HAP-1 (cell line): ENCODE data around the gene TH.

Experiments
- DNase-seq, 2 experiments: peaks; one replicate each; pipeline ENCODE4 v3.0.0-alpha.2; 2016 to 2020; ENCODE audit warnings: low spot score in 2 of 2
- H3K27me3 ChIP-seq: fragments of 250-450 bp; sonication (Bioruptor Pico); 2 replicates; pipeline ENCODE4 v1.5.1; 2020; ENCODE audit warnings: low read depth, mild to moderate bottlenecking, moderate library complexity
- H3K36me3 ChIP-seq: fragments of 250-450 bp; sonication (Bioruptor Pico); replicated peaks from 2 replicates; pipeline ENCODE4 v1.5.1; 2020; ENCODE audit warnings: mild to moderate bottlenecking
- H3K4me1 ChIP-seq: fragments of 250-450 bp; sonication (Bioruptor Pico); 2 replicates; pipeline ENCODE4 v1.5.1; 2020; ENCODE audit warnings: mild to moderate bottlenecking
- H3K4me3 ChIP-seq: fragments of 250-450 bp; sonication (Bioruptor Pico); 2 replicates; pipeline ENCODE4 v1.5.1; 2020; ENCODE audit warnings: mild to moderate bottlenecking, moderate library complexity
- H3K9me3 ChIP-seq: fragments of 250-450 bp; sonication (Bioruptor Pico); 2 replicates; pipeline ENCODE4 v1.5.1; 2020; ENCODE audit warnings: mild to moderate bottlenecking, moderate library complexity
- in situ Hi-C: fragments of 300-500 bp; cut with MboI; formaldehyde crosslinking; loops from 3 replicates; pipeline ENCODE4 v1.14.3; 2020; ENCODE audit warnings: low sequenced_read_pairs, inconsistent platforms, mixed read lengths

TH gene

DNA sequence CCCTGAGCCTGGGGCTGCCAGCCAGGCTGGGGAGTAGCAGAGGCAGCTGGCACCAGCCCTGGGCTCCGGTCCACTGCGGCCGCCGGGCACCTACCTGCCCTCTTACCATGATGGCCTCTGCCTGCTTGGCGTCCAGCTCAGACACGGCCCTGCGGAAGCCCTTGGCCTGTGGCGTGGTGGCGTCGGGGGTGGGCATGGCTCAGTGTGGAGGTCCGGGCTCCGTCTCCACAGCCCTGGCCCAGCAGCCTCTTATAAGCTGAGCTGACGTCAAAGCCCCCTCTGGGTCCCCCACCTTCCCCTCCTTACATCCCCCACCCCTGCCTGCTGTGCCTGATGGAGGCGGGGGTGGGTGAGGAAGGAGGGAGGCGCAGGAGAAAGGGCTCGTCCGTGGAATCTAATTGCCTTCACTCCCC, at the start of gene TH:
TSS of gene TH (minus strand) at position 225 of the 413 bp plus-strand sequence. CDS start at position 196, 29 bp downstream.
- Histone ChIP-seq H3K4me1 (no peaks in the 10 kb centered on the region), H3K27me3 (0 out of 2 replicates have a peak, but pooled peaks cover 5% of the 10 kb centered on the region), H3K4me3 (no peak within 1 kb of the TSS), H3K36me3 (no peaks in the 10 kb centered on the region), H3K9me3 (no peaks in the 10 kb centered on the region)
- in situ Hi-C loops: loop anchor here (25.0 kb wide), 1 partner anchor 309 kb away; the partner anchor contains the start of gene LSP1
- no peak for DNase-seq

DNA sequence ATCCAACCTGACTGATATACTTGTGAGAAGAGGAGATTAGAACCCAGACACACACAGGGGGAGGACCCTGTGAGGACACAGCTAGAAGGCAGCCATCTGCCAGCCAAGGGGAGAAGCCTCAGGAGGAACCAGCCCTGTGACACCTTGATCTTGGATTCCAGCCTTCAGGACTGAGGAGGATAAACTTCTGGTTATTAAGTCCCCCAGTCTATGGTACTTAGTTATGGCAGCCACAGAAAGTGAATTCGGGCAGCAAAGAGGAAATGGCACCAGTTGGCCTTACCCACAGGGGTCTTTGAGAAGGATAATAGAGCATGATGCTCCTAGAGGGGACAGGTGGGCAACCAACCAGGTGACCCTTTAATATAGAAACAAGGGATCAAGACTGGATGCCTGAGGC, 49.4 kb upstream of the TH start:
- DNase-seq: no peak
- Histone ChIP-seq H3K27me3 (no peaks in the 10 kb centered on the region), H3K36me3 (no peaks in the 10 kb centered on the region), H3K4me3 (no peak overlapping the region), H3K4me1 (no peaks in the 10 kb centered on the region), H3K9me3 (no peaks in the 10 kb centered on the region; the same call in 1 of the 2 replicates)
- in situ Hi-C loops: no loop called here

DNA sequence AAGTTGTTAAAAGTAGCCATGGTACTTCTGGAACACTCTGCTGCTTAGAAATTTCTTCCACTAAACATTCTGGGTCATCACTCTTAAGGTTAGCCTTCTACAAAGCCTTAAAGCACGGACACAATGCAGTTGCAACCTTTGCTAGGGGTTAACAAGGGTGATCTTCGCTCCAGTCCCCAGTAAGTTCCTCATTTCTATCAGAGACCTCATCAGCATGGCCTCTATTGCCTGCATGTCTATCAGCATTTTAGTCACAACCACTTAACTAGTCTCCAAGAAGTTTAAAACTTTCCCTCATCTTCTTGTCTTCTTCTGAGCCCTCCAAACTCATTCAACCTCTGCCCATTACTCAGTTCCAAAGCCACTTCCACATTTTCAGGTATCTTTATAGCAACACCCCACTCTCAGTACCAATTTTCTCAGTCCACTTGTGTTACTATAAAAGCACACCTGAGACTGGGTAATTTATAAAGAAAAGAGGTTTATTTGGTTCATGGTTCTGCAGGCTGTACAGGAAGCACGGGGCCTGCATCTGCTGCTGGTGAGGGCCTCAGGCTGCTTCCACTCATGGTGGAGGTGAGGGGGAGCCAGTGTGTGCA, 48.7 kb upstream of the TH start:
- DNase-seq: no peak
- Histone ChIP-seq H3K4me1 (no peaks in the 10 kb centered on the region), H3K9me3 (no peaks in the 10 kb centered on the region; the same call in 1 of the 2 replicates), H3K27me3 (no peaks in the 10 kb centered on the region), H3K4me3 (no peak overlapping the region), H3K36me3 (no peaks in the 10 kb centered on the region)
- in situ Hi-C loops: no loop called here

DNA sequence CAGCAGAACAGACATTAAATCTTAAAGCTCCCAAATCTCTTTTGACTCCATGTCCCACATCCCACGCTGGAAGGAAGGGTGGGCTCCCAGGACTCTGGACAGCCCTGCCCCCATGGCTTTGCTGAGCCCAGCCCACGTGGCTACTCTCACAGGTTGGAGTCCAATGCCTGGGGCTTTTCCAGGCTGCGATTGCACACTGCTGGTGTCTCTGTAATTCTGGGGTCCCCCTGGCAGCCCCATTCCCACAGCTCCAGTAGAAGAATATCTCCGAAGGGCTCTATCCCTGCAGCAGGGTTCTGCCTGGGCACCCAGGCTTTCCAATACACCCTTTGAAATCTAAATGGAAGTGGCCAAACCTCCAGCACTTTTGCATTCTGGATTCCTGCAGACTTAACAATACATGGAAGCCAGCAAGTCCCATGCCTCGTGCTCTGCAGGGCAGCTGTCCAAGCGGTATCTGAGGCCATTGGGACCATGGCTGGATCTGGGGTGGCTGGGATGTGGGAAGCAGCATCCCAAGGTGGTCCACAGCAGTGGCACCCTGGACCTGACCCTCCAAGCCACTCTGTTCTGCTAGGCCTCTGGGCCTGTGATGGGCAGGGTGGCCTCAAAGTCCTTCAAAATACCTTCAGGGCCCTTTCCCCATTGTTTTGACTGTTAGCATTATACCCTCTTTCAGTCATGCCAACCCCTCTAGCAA, 47.9 kb upstream of the TH start:
- no peak overlapping the region for H3K4me3 ChIP-seq
- H3K4me1 ChIP-seq: no peaks in the 10 kb centered on the region
- H3K27me3 ChIP-seq: no peaks in the 10 kb centered on the region
- H3K9me3 ChIP-seq: no peaks in the 10 kb centered on the region; the same call in 1 of the 2 replicates
- H3K36me3 ChIP-seq: no peaks in the 10 kb centered on the region
- DNase-seq: no peak
- in situ Hi-C loops: no loop called here

DNA sequence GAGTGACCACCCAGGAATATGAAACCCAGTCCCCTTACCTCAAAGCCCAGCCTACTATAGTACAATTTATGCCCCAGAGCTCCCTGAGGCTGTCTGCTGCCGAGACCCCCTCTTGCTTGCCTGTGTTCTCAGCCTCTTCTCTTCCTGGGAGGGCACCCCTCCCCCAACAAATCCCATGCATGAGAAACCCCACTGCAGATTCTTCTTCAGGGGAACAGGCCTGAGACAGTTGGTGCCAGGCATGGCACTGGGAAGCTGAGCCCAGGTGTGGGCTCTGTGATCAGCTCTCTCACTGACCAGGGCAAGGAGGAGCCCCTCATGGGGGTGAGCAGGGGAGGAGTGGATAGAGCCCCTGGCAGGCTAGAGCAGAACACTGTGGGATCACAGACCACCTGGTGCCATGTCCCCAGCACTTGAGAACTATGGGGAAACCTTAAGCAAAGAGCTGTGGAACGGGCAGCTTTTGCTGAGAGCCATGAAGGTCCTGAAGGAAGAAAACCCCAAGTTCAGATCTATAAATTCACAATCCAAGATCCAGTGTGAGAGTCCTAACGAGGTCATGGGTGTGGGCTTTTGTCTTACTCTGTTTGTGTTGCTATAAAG, 46.5 kb upstream of the TH start:
- Histone ChIP-seq H3K9me3 (no peaks in the 10 kb centered on the region), H3K4me3 (no peak overlapping the region), H3K27me3 (no peaks in the 10 kb centered on the region), H3K36me3 (no peaks in the 10 kb centered on the region), H3K4me1 (no peaks in the 10 kb centered on the region)
- in situ Hi-C loops: no loop called here
- DNase-seq: no peak

DNA sequence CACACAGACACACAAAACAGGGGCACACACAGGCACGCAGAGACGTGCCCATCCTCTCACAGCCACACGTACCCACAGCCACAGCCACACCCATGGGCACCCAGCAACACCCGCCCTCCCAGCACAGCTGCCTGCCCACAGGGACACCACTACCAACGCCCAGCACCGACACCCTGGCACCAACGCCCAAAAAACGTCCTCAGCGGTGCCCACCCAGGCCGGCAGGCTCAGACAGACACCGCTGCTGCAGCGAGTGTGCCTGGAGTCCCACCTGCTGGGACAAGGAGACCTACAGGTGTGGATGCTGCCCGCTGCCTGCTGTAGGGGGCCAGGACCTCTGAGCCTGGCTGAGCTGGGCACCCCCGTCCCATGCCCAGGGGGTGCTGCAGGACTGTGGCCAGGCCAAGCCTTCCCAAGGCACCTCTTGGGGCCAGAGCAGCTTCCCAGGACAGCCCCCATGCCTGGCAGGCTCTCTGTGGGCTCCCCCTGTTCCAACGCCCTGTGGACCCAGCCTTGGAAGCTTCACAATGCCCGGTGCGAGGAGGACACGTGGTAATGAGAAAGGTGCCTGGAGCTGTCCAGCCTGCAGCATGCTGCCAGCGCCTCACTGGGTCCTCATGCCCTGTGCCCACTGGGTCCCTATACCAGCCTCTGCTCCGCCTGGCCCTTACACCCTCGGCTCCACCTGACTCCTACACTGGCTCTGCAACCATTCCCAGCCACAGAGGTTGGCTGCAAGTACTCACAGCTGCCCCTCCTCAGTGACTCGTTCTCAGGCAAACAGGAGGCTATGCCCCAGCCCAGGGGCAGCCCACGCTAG, 45.8 kb upstream of the TH start:
- H3K27me3 ChIP-seq: no peaks in the 10 kb centered on the region
- H3K9me3 ChIP-seq: no peaks in the 10 kb centered on the region
- no peaks in the 10 kb centered on the region for H3K4me1 ChIP-seq
- no peak for DNase-seq
- in situ Hi-C loops: no loop called here
- H3K36me3 ChIP-seq: no peaks in the 10 kb centered on the region
- no peak overlapping the region for H3K4me3 ChIP-seq

DNA sequence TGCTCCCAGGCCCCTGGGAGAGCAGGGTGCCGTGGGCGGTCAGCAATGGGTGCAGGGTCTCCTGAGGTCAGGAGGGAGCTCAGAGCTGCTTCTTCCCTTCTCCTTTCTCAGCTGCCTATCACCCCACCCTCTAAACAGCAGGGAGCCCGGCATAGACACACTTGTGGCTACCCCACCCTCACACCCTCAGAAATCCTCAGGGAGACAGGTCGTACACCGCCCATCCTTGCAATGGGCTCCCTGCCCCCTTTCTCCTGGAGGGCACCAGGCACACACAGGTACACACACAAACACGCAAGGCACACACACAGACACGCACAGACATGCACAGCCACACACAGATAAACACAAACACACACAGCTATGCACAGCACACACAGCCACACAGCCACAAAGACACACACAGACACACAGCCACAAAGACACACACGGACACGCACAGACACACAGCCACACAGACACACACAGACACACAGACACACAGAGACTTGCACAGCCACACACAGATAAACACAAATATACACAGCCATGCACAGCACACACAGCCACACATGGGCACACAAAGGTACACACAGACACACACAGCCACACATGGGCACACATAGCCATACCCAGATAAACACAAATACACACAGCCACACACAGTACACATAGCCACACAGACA, 44.9 kb upstream of the TH start:
- H3K4me1 ChIP-seq: no peaks in the 10 kb centered on the region
- H3K36me3 ChIP-seq: no peaks in the 10 kb centered on the region
- DNase-seq: no peak
- no peaks in the 10 kb centered on the region for H3K9me3 ChIP-seq
- H3K4me3 ChIP-seq: no peak overlapping the region
- in situ Hi-C loops: no loop called here
- H3K27me3 ChIP-seq: no peaks in the 10 kb centered on the region

DNA sequence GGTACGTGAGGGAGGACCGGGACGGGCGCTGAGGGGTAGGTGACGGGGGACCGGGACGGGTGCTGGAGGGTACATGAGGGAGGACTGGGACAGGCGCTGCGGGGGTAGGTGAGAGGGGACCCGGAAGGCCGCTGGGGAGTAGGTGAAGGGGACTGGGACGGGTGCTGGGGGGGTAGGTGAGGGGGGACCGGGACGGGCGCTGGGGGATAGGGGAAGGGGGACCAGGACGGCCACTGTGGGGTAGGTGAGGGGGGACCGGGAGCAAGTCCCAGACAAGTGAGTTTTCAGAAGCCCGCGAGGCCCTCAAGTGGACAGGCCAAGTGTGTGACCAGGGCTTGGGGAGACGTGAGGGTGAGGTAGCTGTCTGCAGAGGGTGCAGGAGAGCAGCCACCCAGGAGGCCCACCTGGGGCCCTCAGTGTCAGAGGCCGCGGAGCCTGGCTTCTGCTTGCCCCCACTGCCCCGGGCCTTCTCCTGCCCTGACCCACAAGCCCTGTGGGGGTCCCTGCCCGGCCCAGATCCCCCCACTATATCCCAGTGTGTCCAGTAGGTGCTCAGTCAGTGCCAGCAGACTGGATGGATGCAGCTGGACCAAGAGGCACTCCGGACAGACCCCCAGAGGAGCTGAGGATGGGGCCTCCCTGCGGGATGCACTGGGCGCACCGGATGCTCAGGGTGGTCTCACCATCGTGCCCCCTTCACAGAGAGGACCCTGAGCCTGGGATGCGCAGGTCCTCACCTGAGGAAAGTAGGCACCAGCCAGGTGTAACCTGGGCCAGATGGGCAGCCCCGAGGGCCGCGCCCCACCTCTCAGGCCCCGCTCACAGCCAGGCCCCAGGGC, 44.2 kb upstream of the TH start:
- Histone ChIP-seq H3K4me3 (no peak overlapping the region), H3K27me3 (no peaks in the 10 kb centered on the region), H3K36me3 (no peaks in the 10 kb centered on the region), H3K4me1 (no peaks in the 10 kb centered on the region), H3K9me3 (no peaks in the 10 kb centered on the region)
- in situ Hi-C loops: no loop called here
- no peak for DNase-seq

DNA sequence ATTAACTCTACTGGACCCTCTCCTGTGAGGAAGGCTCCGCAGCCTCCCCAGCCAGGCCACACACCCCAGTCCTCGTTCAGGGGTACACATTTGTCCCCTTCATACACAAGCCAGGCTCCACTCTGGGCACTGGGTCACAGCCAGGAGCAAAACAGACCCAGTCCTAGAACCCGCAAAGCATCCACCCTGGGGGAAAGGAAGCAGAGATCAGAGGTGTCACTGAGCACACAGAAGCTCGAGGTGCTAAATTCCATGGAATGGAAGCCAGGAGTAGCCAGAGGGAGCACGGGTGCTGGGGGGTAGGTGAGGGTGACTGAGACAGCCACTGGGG, 43.6 kb upstream of the TH start:
- DNase-seq: no peak
- in situ Hi-C loops: no loop called here
- no peak overlapping the region for H3K4me3 ChIP-seq

DNA sequence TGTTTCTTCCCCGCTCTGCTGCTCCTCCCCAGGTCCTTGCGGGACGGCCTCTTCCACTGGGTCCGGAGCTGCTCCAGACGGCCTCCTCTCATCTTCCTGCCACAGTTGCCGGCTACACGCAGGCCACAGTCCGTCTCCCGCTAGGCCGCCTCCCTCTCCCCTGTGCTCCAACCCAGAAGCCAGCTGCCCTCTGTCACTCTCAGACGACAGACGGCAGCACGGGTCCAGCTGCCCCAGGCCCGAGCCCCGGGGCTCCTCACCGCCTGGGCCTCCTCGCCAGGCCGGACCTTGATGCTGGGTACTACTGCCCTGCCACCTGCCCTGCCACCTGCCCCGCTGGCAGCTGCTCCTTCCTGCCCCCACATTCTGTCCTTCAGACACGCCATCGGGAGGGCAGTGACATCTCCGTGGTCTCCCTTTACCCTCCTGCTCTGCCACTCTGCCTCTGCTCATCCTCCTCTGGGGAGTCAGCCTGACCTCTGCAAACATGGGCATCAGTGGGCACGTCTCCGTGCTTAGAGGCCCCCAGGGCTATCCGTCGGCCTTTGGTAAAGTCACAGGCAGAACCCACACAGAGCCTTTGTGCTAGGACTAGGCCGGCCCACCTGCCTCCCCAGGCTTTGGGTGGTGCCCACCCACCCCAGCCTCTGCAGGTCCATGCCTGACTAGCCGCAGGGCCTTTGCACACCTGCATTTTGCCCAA, 43.1 kb upstream of the TH start:
- in situ Hi-C loops: no loop called here
- Histone ChIP-seq H3K36me3 (no peaks in the 10 kb centered on the region), H3K9me3 (no peaks in the 10 kb centered on the region), H3K4me1 (no peaks in the 10 kb centered on the region), H3K27me3 (no peaks in the 10 kb centered on the region), H3K4me3 (no peak overlapping the region)
- DNase-seq: no peak

More for the DNA sequence above, 43.6 kb upstream of the TH start:
- no peaks in the 10 kb centered on the region for H3K36me3 ChIP-seq
- no peaks in the 10 kb centered on the region for H3K27me3 ChIP-seq
- H3K4me1 ChIP-seq: no peaks in the 10 kb centered on the region
- H3K9me3 ChIP-seq: no peaks in the 10 kb centered on the region

DNA sequence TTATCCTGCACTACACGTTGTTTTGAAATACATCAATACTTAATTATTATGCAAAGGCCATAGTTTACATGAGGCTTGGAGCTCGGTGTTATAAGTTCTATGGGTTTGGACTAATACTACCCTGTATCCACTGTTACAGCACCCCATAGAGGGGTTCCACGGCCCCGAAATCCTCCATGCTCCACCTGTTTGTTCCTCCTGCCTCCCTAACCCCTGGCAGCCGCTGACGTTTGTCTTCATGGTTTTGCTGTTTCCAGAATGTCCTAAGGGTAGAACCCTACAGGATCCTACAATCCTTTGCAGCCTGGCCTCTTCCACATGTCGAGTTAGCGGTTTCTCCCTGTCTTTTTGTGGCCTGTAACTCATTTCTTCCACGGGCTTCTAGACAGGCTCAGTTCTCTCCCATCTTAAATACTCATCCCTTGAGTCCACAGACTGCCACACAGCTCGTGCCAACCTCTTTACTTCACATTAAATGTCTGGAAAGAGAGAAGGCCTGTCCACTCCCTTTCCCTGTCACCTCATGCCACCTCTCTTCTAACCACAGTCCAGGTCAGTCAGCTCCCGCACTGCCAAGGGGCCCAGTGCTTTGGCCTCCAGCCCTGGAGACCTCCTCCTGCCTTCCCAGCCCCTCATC, 42.4 kb upstream of the TH start:
- Histone ChIP-seq H3K4me1 (no peaks in the 10 kb centered on the region), H3K9me3 (no peaks in the 10 kb centered on the region), H3K4me3 (no peak overlapping the region), H3K36me3 (no peaks in the 10 kb centered on the region), H3K27me3 (no peaks in the 10 kb centered on the region)
- no peak for DNase-seq
- in situ Hi-C loops: no loop called here

DNA sequence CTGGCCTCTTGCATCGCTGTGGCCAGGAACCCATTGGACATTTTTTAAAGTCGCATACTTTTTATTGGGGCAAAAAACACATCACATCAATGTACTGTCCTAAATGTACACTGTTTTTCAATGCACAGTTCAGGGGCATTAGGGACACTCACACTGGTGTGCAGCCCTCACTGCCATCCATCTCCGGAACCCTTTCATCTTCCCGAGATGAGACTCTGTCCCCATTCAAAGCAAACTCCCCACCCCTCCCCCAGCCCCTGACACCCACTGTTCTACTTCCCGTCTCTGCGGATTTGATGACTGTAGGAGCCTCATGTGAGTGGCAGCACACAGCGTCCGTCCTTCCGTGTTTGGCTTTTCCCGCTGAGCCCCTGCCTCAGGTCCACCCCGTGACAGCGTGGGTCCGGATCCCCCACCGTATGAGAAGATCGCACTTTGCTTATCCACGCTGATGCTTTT, 41.8 kb upstream of the TH start:
- in situ Hi-C loops: no loop called here
- no peaks in the 10 kb centered on the region for H3K9me3 ChIP-seq
- no peak for DNase-seq
- H3K36me3 ChIP-seq: no peaks in the 10 kb centered on the region
- H3K4me1 ChIP-seq: no peaks in the 10 kb centered on the region
- no peaks in the 10 kb centered on the region for H3K27me3 ChIP-seq
- H3K4me3 ChIP-seq: no peak overlapping the region
